Ecto neural progenitor cell (in vitro differentiated cells): Measurements from ENCODE around the gene ZSWIM6.

Experiments used
- DNase-seq: peaks from one replicate; pipeline ENCODE4 v3.0.0-alpha.2; 2018; ENCODE audit warnings: low spot score

ZSWIM6 gene

GRCh38 chr5:61331407-61332357 is at the start of gene ZSWIM6:
ZSWIM6 (plus strand) TSS chr5:61332258; CDS start chr5:61332273, 15 bp downstream.
- DNase-seq = peak; percentile 99

- no peak for DNase-seq
Measured at GRCh38 chr5:61283471-61283870, 48.6 kb upstream of the ZSWIM6 start.

GRCh38 chr5:61285531-61285930 is 46.5 kb upstream of the ZSWIM6 start:
- no peak for DNase-seq

- DNase-seq = no peak
Measured at GRCh38 chr5:61286446-61287132, 45.5 kb upstream of the ZSWIM6 start.

GRCh38 chr5:61287474-61287873 is 44.6 kb upstream of the ZSWIM6 start:
- peak; percentile 7 for DNase-seq

- peak; percentile 43 for DNase-seq
Measured at GRCh38 chr5:61289241-61289640, 42.8 kb upstream of the ZSWIM6 start.

- no peak for DNase-seq
Measured at GRCh38 chr5:61289669-61290306, 42.3 kb upstream of the ZSWIM6 start.

GRCh38 chr5:61290791-61291210 is 41.3 kb upstream of the ZSWIM6 start:
- no peak for DNase-seq

- no peak for DNase-seq
Measured at GRCh38 chr5:61292062-61292657, 39.9 kb upstream of the ZSWIM6 start.

- no peak for DNase-seq
Measured at GRCh38 chr5:61293071-61293470, 39.0 kb upstream of the ZSWIM6 start.

- DNase-seq = no peak
Measured at GRCh38 chr5:61293873-61294272, 38.2 kb upstream of the ZSWIM6 start.

- no peak for DNase-seq
Measured at GRCh38 chr5:61295365-61295764, 36.7 kb upstream of the ZSWIM6 start.

- no peak for DNase-seq
Measured at GRCh38 chr5:61298066-61298465, 34.0 kb upstream of the ZSWIM6 start.

- no peak for DNase-seq
Measured at GRCh38 chr5:61298580-61298979, 33.5 kb upstream of the ZSWIM6 start.

- DNase-seq = no peak
Measured at GRCh38 chr5:61299261-61299681, 32.8 kb upstream of the ZSWIM6 start.

GRCh38 chr5:61301341-61302199 is 30.5 kb upstream of the ZSWIM6 start:
- DNase-seq = no peak

- no peak for DNase-seq
Measured at GRCh38 chr5:61302200-61302563, 29.9 kb upstream of the ZSWIM6 start.

- DNase-seq = no peak
Measured at GRCh38 chr5:61303346-61303745, 28.7 kb upstream of the ZSWIM6 start.

- DNase-seq = no peak
Measured at GRCh38 chr5:61304590-61305381, 27.3 kb upstream of the ZSWIM6 start.

GRCh38 chr5:61306531-61307131 is 25.4 kb upstream of the ZSWIM6 start:
- DNase-seq = no peak
